ENCODE results near the gene CUX1.
"Not testable (repeated sequence)": the region's sequence is repeated elsewhere in the genome, so short reads cannot be mapped to it uniquely, and the experiment has no call there.

The CUX1 gene

DNA sequence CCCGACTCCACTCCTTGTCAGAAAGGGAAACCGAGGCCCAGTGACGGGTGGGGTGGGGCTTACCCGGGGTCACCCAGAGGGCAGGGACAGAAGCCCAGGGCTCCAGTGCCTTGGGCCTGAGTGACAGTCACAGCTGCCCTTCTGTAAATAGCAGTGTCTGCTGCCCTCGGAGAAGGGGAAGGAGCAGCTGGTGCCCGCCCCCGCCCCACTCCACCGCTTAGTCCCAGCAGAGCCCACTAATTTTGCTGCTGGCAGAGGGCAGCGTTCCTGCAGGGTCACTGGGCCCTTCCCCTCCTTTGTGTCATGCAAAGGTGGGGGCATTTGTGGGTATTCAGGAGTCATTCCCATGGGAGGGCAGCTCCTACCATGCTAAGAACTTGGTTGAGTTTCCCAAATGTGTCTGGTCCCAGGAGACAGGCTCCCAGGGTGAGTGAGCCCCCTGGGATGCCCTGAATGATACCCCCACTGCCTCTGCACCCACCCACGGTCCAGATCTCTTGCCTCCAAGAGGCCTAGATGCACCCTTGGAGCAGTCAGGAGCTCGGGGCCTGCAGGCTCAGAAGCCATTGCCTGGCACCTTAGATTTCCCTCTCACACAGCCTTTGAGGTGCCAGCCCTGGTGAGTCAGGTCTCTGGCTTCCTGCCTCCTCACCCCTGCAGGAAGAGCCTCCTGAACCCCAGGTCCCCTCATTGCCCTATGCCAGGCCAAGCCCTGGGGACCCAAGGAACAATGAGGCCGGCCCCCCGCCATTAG is 486.4 kb downstream of the CUX1 start:
- DNase-seq, result no peak

GRCh38 chr7:102304668-102305067 is 487.2 kb downstream of the CUX1 start:
- no peak for DNase-seq

GRCh38 chr7:102305414-102306268 is 488.2 kb downstream of the CUX1 start:
- peak; percentile 16 for DNase-seq

DNA sequence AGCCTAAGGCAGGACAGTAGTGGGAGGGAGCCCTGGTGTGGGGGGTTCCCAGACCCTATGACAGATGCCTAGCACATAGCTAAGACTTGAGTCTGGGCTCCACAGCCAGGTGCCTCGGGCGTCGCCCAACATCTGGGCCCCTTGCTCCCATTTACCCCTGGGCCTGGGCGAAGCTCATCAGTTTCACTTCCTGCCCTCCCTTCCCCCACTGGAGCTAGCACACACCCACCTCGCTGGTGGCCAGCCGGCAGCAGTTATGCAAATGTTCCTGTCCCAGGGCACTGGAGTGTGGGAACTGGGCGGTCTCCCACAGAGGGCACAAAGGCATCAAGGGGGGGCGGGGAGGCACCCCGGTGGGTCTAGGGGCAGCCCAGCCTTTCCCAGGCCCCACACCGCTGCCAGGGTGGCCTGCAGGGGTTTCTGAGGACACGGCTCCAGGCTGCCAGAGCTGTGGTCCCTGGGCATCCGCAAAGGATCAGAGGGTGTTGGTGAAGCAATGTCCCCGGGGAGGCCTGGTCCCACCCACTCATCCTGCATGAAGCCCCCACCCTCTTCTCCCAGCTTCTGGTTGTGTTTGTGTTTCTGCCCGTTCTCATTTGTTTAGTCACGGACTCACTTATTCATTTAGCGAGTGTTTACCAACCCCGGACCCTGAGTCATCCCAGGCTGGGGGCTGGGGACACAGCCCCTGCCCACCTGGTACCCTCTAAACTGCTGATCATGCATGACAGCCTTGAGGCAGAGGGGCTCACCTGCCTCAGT is 489.7 kb downstream of the CUX1 start:
- DNase-seq, result peak; percentile 49

- no peak for DNase-seq
Observed at GRCh38 chr7:102310414-102310815, 493.0 kb downstream of the CUX1 start.

DNA sequence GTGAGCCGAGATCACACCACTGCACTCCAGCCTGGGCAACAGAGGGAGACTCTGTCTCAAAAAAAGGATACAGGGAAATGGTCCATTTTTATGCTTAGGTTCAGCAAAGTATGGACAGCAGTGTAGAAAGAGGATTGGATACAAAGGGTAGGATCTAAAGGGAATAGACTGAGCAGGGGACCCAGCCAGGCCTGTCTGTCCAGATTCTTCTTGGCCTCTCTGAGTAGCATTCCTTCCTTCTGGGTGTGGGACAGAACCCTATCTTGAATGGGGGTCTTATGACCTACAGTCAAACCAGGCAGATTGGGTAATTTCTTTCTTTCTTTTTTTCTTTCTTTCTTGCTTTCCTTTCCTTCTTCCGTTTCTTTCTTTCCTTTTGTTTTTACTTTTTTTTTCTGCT is 494.9 kb downstream of the CUX1 start:
- DNase-seq, result no peak

DNA sequence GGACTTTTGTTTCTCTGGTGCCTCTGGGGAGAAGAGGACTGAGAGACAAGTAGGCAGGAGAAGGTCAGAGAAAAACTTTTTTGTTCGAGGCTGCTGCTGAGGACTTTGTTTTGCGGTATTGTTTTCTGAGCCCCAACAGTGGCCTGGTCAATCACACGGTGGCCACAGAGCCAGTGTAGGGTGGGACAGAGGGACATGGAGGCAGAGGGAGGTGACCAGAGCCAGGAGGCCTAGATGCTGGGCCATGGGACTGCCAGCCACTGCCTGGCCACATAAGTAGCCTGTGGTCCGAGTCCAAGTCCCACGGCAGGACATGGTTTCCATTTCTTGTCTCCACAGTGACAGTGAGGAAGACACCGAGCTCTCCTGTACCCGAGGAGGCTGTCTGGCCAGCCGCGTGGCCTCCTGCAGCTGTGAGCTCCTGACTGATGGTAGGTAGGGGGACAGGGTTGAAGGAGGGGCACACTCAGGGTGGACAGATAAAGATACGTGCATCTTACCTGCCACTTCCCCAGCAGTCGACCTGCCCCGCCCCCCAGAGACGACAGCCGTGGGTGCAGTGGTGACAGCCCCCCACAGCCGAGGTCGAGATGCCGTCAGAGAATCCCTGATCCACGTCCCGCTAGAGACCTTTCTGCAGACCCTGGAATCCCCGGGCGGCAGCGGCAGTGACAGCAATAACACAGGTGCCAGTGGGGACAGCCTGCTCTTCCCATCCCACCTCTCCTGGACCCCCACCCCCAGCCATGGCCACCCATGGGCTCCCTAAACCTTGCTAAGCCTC is 496.8 kb downstream of the CUX1 start:
- no peak for DNase-seq

DNA sequence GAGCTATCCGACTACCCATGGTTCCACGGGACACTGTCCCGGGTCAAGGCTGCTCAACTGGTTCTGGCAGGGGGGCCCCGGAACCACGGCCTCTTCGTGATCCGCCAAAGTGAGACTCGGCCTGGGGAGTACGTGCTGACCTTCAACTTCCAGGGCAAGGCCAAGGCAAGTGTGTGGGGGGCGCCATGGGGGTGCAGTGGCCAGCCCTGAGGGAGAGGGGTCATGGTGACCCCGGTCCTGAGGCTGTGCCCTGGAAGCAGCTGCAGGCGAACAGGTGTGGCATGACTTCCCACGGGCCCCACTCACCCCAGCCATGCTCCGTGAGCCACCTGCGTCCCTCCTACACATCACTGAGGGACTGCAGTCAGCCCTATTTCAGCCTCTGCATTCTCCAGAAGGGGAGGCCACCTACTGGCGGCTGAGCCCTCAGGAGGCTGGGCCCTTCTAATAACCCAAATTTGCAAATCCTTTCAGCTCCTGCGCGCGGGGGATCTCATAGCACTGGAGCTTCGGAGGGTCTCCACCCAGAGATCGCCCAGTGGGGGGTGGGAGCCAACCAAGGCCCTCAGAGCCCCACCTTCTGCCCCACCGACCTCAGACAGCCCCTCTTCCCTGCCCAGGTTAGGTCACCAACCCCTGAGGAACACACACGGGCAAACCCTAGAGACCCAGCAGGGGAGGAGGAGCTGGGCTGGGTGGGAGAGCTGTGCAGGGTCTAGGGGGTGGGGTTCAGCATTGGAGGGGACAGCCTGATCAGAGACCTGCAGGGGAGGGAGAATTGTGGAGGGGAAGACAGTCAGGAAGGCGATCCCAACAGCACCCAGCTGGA is 500.0 kb downstream of the CUX1 start:
- no peak for DNase-seq

- DNase-seq, result no peak
Observed at GRCh38 chr7:102318482-102318971, 501.1 kb downstream of the CUX1 start.

GRCh38 chr7:102319671-102320070 is 502.2 kb downstream of the CUX1 start:
- no peak for DNase-seq

DNA sequence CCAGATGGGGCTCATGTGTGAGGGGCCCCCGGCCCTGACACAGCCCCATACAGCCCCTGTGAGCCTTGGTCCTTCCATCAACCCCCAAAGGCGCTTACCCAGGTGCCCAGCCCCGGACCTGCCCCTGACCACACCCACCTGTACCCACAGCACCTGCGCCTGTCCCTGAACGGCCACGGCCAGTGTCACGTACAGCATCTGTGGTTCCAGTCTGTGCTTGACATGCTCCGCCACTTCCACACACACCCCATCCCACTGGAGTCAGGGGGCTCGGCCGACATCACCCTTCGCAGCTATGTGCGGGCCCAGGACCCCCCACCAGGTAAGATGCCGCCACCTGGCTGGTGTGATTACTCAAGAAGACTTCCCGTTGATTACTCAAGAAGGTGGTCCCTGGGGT is 502.8 kb downstream of the CUX1 start:
- no peak for DNase-seq

GRCh38 chr7:102320601-102321350 is 503.4 kb downstream of the CUX1 start:
- no peak for DNase-seq

DNA sequence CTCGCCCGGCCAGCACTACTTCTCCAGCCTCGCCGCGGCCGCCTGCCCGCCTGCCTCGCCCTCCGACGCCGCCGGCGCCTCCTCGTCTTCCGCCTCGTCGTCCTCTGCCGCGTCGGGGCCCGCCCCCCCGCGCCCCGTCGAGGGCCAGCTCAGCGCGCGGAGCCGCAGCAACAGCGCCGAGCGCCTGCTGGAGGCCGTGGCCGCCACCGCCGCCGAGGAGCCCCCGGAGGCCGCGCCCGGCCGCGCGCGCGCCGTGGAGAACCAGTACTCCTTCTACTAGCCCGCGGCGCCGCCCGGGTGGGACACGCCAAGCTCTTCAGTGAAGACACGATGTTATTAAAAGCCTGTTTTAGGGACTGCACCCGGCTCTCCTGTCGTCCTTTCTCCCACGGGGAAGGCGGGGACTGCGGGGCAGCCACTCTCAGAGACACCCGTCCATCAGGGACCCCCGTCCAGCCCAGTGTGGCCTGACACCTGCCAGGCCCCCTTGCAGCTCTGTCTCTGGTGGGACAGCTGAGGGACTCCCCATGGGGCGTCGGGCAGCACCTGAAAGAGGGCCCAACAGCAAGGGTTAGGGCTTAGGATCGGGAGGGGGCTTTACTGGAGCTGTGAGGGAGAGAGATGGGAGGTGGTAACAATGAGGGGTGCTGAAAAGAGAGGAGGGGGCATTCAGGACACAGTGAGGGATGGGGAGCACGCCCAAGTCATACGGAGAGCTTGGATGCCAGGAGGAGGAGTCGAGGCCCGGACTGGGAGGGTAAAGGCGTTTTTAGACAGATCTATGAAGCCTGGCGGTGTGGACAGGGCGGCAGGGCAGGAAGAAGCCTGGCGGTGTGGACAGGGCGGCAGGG is 504.1 kb downstream of the CUX1 start:
- DNase-seq, result no peak

GRCh38 chr7:102322202-102322715 is 504.8 kb downstream of the CUX1 start:
- no peak for DNase-seq

GRCh38 chr7:102323914-102324195 is 506.4 kb downstream of the CUX1 start:
- no peak for DNase-seq

GRCh38 chr7:102325106-102325505 is 507.7 kb downstream of the CUX1 start:
- DNase-seq, result not testable (repeated sequence)

- no peak for DNase-seq
Observed at GRCh38 chr7:102326157-102326889, 508.9 kb downstream of the CUX1 start.

DNA sequence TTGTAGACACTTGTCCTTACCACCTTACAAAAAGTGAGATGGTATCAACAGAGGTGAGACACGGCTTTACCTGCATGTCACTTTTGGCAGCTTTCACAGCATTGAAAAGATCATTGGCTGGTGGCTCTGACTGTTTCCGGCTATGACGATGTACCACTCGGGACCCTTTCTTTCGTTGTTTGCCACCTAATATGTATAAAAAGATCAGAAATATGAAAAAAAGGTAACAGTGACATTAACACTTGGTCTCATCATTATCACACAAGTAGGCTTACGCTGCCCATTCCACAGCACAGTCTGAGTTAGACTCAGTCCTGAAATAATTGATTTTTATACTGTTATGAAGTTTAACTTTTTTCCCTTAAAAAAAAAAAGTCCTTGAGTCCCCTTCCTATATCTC is 509.8 kb downstream of the CUX1 start:
- DNase-seq, result not testable (repeated sequence)

- DNase-seq, result not testable (repeated sequence)
Observed at GRCh38 chr7:102328863-102329262, 511.4 kb downstream of the CUX1 start.
